SK-N-MC (cell line): Measurements from ENCODE around the gene ARHGEF7.

ENCODE experiments used
- DNase-seq: peaks from one replicate; pipeline ENCODE4 v3.0.0-alpha.2; 2011; ENCODE audit warnings: low read depth, low spot score
- H3K27ac ChIP-seq: fragments of 200-600 bp; sonication (generic); 2 replicates; pipeline ENCODE4 v1.5.1; 2016; ENCODE audit warnings: mixed run types
- H3K36me3 ChIP-seq: fragments of 200-600 bp; sonication (generic); 2 replicates; pipeline ENCODE4 v1.6.1; 2017; ENCODE audit warnings: antibody characterized with exemption, low read length, mixed read lengths; ENCODE audit not compliant: insufficient read depth
- H3K4me3 ChIP-seq: fragments of 200-600 bp; sonication (generic); 2 replicates; pipeline ENCODE4 v1.5.1; 2016
- H3K9ac ChIP-seq: fragments of 200-600 bp; sonication (generic); 2 replicates; pipeline ENCODE4 v1.8.0; 2017; ENCODE audit warnings: mixed run types, mixed read lengths; ENCODE audit not compliant: insufficient read length
- H3K9me3 ChIP-seq: fragments of 200-600 bp; sonication (generic); 2 replicates; pipeline ENCODE4 v1.6.1; 2017; ENCODE audit warnings: low read depth, mild to moderate bottlenecking, antibody characterized with exemption, low read length, moderate library complexity, mixed read lengths
- EZH2 ChIP-seq: fragments of 200-600 bp; sonication (generic); IDR thresholded peaks from one replicate; pipeline ENCODE4 v1.6.1; 2017; ENCODE audit warnings: antibody characterized with exemption
- FOXP2 ChIP-seq: optimal IDR thresholded peaks from 2 replicates; pipeline ENCODE3; 2011; ENCODE audit warnings: mild to moderate bottlenecking, moderate library complexity; ENCODE audit not compliant: insufficient read depth; ENCODE audit errors: extremely low read length, control extremely low read depth
- POLR2AphosphoS5 ChIP-seq: IDR thresholded peaks from 2 replicates; pipeline ENCODE4 v1.6.1; 2012; ENCODE audit warnings: mild to moderate bottlenecking, low read depth, low read length, borderline replicate concordance

ARHGEF7 gene

GRCh38 chr13:111336666-111337065 is 221.6 kb downstream of the ARHGEF7 start:
- DNase-seq = no peak
- Histone ChIP-seq H3K27ac (no peak overlapping the region), H3K4me3 (no peak overlapping the region), H3K9me3 (no peaks in the 10 kb centered on the region), H3K36me3 (no peaks in the 10 kb centered on the region), H3K9ac (no peak overlapping the region)
- TF ChIP-seq EZH2 = no peak
- TF ChIP-seq FOXP2 = no peak

GRCh38 chr13:111337206-111337605 is 222.1 kb downstream of the ARHGEF7 start:
- Histone ChIP-seq H3K9me3 (no peaks in the 10 kb centered on the region), H3K36me3 (no peaks in the 10 kb centered on the region), H3K4me3 (no peak overlapping the region), H3K9ac (no peak overlapping the region), H3K27ac (no peak overlapping the region)
- DNase-seq = no peak
- TF ChIP-seq FOXP2 = no peak
- TF ChIP-seq EZH2 = no peak
- no peak for TF ChIP-seq POLR2AphosphoS5

GRCh38 chr13:111337741-111338140 is 222.6 kb downstream of the ARHGEF7 start:
- no peaks in the 10 kb centered on the region for H3K9me3 ChIP-seq
- TF ChIP-seq POLR2AphosphoS5 (no peak), FOXP2 (no peak), EZH2 (no peak)
- no peak overlapping the region for H3K27ac ChIP-seq
- H3K9ac ChIP-seq = no peak overlapping the region
- DNase-seq = no peak
- H3K36me3 ChIP-seq = no peaks in the 10 kb centered on the region
- no peak overlapping the region for H3K4me3 ChIP-seq

GRCh38 chr13:111338841-111339240 is 223.7 kb downstream of the ARHGEF7 start:
- TF ChIP-seq EZH2 (no peak), FOXP2 (no peak), POLR2AphosphoS5 (no peak)
- H3K4me3 ChIP-seq = no peak overlapping the region
- no peak for DNase-seq
- no peaks in the 10 kb centered on the region for H3K36me3 ChIP-seq
- H3K9ac ChIP-seq = no peak overlapping the region
- H3K27ac ChIP-seq = no peak overlapping the region
- H3K9me3 ChIP-seq = no peaks in the 10 kb centered on the region

GRCh38 chr13:111339366-111340143 is 224.4 kb downstream of the ARHGEF7 start:
- no peak for DNase-seq
- H3K36me3 ChIP-seq = no peaks in the 10 kb centered on the region
- H3K9me3 ChIP-seq = no peaks in the 10 kb centered on the region
- no peak overlapping the region for H3K9ac ChIP-seq
- no peak overlapping the region for H3K27ac ChIP-seq
- TF ChIP-seq FOXP2 (no peak), EZH2 (no peak), POLR2AphosphoS5 (no peak)
- H3K4me3 ChIP-seq = no peak overlapping the region

GRCh38 chr13:111341886-111342285 is 226.8 kb downstream of the ARHGEF7 start:
- TF ChIP-seq POLR2AphosphoS5 (no peak), EZH2 (no peak), FOXP2 (no peak)
- Histone ChIP-seq H3K36me3 (no peaks in the 10 kb centered on the region), H3K9ac (no peak overlapping the region), H3K9me3 (no peaks in the 10 kb centered on the region), H3K27ac (no peak overlapping the region), H3K4me3 (no peak overlapping the region)
- no peak for DNase-seq

GRCh38 chr13:111342721-111343120 is 227.6 kb downstream of the ARHGEF7 start:
- Histone ChIP-seq H3K27ac (no peak overlapping the region), H3K36me3 (no peaks in the 10 kb centered on the region), H3K4me3 (no peak overlapping the region), H3K9me3 (no peaks in the 10 kb centered on the region), H3K9ac (no peak overlapping the region)
- TF ChIP-seq FOXP2 (no peak), POLR2AphosphoS5 (no peak), EZH2 (no peak)
- DNase-seq = no peak

GRCh38 chr13:111343186-111343805 is 228.2 kb downstream of the ARHGEF7 start:
- Histone ChIP-seq H3K9ac (no peak overlapping the region), H3K4me3 (no peak overlapping the region), H3K36me3 (no peaks in the 10 kb centered on the region), H3K27ac (no peak overlapping the region), H3K9me3 (no peaks in the 10 kb centered on the region)
- TF ChIP-seq POLR2AphosphoS5 = no peak
- no peak for TF ChIP-seq FOXP2
- TF ChIP-seq EZH2 = no peak
- DNase-seq = no peak
